HG03108 (cell line): ENCODE data around the gene KRTAP5-7.
"Not testable (repeated sequence)": the region's sequence is repeated elsewhere in the genome, so short reads cannot be mapped to it uniquely, and the experiment has no call there.

Experiments
- ATAC-seq: cut with Tn5 transposase; IDR thresholded peaks from one replicate; pipeline ENCODE4 v1.9.1; 2021; ENCODE audit warnings: moderate library complexity; ENCODE audit not compliant: unreplicated experiment

The KRTAP5-7 gene, protein sequence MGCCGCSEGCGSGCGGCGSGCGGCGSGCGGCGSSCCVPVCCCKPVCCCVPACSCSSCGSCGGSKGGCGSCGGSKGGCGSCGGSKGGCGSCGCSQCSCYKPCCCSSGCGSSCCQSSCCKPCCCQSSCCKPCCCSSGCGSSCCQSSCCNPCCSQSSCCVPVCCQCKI

DNA sequence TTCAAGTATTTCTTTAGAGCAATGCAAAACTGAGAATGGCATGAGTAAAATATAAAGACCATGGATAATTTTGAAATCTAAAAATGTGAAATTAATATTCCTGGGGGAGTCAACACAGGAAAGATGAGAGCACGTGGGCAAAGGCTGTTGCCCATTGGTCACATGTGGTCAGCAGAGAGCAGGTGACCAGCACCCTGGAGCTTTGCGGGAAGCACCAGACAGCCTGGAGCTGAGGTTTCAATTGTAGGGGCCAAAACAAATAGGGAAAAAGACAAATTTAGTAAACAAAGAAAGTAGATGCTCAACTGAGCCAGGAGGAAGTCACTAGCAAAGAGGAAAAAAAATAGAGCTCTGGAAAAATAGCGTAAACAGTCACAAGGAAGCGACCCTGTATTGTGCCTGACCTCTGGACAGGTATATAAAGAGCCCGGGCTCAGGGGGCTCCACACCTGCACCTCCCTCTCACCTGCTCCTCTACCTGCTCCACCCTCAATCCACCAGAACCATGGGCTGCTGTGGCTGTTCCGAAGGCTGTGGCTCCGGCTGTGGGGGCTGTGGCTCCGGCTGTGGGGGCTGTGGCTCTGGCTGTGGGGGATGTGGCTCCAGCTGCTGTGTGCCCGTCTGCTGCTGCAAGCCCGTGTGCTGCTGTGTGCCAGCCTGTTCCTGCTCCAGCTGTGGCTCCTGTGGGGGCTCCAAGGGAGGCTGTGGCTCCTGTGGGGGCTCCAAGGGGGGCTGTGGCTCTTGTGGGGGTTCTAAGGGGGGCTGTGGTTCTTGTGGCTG lies at the start of gene KRTAP5-7:
Gene KRTAP5-7 (plus strand): TSS at position 472 of the 780 bp plus-strand sequence. CDS start 34 bp downstream, at position 506.
- ATAC-seq, result not testable (repeated sequence)

GRCh38 chr11:71477641-71478527 lies 49.2 kb upstream of the KRTAP5-7 start:
- no peak for ATAC-seq

GRCh38 chr11:71478528-71478840 lies 48.6 kb upstream of the KRTAP5-7 start:
- no peak for ATAC-seq

DNA sequence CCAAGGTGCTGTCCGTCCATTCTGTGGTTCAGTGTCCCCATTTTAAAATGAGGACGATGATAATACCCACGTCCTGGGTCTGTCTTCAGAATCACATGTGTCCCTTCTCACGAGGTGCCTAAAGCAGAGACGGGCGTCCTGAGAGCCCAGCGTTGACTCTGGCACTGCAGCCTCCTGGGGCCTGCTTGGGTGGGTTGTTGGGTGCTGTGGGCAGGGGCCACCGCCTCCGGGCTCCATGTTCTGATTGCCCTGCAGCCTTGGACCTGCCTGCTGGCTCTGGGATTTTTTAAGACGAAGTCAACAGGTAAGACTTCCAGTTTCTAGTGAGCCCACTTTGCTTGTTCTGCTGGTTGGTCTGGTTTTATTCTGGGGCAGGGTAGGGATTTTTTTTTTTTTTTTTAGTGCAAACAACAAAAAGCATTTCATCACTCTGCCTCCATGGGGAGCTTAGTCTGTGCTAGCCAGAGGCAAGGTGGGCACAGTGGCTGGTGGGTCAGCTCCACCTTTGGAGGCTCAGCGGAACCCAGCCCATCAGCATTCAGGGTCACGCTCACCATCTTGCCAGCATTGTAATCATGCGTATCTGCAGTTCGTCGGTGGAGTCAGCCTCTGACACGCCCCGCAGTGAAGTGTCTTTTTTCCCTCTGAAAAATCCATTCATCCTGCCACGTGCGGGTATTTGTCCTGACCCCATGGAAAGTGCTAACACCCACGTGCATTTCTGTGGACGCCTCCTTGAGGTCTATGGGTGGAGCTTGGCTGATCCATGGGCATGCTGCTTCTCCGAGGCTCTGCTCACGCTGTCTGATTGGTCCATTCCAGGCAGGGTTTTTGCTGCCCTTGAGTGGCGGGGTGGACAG lies 45.7 kb upstream of the KRTAP5-7 start:
- ATAC-seq, result no peak

DNA sequence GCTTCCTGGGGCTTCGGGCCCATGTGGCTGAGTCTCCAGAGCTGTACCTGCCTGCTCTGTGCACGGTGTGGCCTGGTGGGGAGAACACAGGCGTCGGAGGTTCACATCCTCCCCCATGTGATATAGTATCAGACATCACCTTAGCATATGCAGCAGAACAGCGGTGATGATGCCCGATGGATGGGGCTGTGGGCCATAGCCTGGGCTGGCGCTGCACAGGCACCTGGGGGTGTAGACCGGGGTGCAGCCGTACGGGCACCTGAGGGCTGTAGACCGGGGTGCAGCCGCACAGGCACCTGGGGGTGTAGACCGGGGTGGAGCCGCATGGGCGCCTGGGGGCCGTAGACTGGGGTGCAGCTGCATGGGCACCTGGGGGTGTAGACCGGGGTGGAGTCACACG lies 44.9 kb upstream of the KRTAP5-7 start:
- ATAC-seq, result no peak

DNA sequence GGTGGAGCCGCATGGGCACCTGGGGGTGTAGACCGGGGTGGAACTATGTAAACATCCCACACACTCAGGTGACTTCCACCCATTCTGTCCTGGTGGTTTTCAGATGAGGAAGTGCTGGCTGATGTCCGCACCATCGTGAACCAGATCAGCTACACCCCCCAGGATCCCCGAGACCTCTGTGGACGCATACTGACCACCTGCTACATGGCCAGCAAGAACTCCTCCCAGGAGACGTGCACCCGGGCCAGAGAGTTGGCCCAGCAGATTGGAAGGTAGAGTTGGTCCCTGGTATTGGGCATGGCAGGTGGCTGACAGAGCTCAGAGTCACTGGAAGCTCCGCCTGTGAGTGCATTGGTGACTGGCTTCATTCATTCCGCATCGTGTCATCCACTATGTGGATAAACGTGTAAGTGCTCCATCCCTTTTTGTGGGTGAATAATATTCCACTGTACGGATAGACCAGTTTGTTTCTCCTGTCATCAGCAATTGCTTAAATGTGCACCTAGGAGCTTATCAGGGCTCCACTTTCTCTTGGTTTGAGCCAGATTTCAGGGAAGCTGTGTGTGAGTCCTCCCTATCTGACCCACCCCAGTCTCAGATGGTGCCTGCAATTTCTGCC lies 44.2 kb upstream of the KRTAP5-7 start:
- ATAC-seq, result no peak

GRCh38 chr11:71483692-71484091 lies 43.4 kb upstream of the KRTAP5-7 start:
- no peak for ATAC-seq

GRCh38 chr11:71484248-71485062 lies 42.6 kb upstream of the KRTAP5-7 start:
- no peak for ATAC-seq

GRCh38 chr11:71485063-71485399 lies 42.0 kb upstream of the KRTAP5-7 start:
- ATAC-seq, result no peak

DNA sequence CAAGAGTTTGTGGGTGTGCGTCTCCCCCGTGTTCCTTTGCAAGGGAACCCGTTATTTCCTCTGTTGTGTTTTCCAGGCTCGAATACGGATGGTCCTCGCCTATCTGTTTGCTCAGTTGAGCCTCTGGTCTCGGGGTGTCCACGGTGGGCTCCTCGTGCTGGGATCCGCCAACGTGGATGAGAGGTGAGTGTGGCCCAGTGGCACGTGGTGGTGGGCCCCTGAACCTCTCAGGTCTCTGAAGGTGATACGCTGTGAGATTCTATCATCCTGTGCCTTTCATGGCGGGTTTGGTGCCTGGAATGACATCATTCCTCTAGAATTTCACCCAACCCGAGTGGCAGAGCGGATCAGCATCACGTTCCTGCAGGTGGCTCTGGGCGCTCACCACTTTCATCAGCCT lies 41.6 kb upstream of the KRTAP5-7 start:
- ATAC-seq, result no peak

- no peak for ATAC-seq
Measured at GRCh38 chr11:71486320-71486719, 40.7 kb upstream of the KRTAP5-7 start.

DNA sequence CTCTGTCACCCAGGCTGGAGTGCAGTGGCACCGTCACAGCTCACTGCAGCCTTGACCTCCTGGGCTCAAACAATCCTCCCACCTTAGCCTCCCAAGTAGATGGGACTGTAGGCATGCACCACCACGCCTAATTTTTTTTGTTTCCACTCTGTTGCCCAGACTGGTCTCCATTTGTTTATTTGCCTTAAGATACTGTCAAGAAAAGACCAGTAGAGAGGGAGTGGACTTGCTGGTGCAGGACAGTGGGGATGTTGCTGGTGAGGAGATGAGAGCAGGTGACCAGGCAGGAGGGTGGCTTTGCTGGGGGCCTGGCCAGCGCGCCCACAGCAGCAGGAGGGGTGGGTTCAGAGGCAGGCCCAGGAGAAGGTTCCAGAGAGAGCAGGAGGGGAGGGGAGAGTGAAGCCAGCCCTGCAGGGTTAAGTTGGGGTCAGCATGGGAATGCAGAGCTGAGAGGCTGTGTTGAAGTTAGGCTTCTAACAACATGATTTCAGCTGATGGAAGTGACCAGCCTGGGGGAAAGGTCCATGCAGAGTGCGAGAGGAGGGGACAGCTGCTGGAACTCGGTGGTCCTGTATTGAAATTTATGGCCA lies 38.3 kb upstream of the KRTAP5-7 start:
- ATAC-seq, result no peak

DNA sequence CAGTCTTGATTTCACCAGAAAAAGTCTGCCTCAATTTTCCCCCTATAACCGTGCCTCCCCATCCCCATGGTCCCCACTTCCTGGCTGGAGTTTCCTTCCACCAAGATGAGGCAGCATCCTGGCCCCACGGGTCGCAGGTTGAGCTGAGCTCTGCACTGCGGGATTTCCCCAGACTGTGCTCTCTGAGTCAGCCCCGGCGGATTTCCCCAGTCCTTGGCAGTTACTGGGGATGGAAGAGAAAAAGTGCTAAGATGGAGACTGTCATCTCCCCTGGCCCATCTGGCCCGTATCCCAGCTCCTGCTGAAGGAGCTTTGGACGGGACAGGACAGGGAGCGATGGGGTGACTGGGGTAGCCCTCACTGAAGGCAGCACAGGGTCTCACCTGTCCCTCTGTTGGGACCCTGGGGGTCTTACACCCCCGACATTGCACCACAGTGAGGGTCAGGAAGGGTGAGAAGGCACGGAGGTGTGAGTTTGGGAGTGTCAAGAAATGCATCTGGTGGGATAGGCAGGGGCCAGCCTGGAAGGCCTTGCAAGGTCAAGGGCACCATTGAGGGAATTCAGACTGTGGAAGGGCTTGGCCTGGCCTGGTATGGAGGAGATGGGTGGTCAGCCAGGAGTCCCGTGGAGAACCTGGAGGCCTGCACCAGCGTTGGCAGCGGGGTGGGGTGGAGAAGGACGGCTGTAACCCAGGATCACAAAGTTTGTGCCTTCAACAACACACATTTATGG lies 37.6 kb upstream of the KRTAP5-7 start:
- no peak for ATAC-seq

- no peak for ATAC-seq
Measured at GRCh38 chr11:71490044-71490730, 36.9 kb upstream of the KRTAP5-7 start.

DNA sequence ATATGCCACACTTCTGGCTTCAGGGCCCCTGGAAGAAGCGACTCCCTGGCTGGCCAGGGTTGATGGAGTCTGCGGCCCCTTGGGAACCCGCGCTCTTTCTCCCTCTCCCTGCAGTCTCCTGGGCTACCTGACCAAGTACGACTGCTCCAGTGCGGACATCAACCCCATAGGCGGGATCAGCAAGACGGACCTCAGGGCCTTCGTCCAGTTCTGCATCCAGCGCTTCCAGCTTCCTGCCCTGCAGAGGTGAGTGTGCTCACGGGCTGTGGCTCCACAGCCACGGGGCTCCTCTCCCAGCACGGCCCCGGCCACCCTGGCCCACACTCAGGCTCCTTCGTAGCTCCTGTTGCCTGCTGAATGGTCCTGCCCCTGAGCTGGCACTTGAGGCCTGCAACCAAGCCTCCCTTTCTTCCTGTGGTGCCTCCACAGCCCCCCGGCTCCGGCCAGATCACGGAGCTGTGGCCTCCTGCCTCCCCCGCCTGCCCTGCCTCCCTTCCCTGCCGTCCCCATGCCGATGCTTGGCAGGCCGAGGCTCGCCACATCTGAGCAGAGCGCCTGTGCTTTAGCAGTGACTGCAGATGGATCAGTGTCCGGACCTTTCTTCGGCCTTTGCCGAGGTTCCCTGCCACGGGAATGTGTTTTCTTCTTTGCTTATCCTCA lies 36.2 kb upstream of the KRTAP5-7 start:
- no peak for ATAC-seq

- ATAC-seq, result no peak
Measured at GRCh38 chr11:71491531-71491930, 35.5 kb upstream of the KRTAP5-7 start.

GRCh38 chr11:71491940-71492339 lies 35.1 kb upstream of the KRTAP5-7 start:
- no peak for ATAC-seq
